K562 (cell line): ENCODE measurements around the gene OSBPL3.

Source experiments
- CREB1 ChIP-seq, 2 experiments: sonication (generic) in 1 of 2; formaldehyde crosslinking in 1 of 2; IDR thresholded peaks; 2 replicates each; pipeline versions ENCODE4 v1.6.1 to v1.8.0; 2012 to 2022; ENCODE audit warnings: inconsistent platforms in 1 of 2, mild to moderate bottlenecking in 1 of 2, missing genetic modification reagents in 1 of 2, moderate library complexity in 1 of 2
- GABPB1 ChIP-seq: sonication (generic); formaldehyde crosslinking; IDR thresholded peaks from 2 replicates; pipeline ENCODE4 v1.8.0; 2022; ENCODE audit warnings: mild to moderate bottlenecking, missing genetic modification reagents
- RAD51 ChIP-seq: fragments of 450-650 bp; IDR thresholded peaks from 2 replicates; pipeline ENCODE4 v1.7.1; 2016; ENCODE audit warnings: low read depth, mild to moderate bottlenecking, borderline replicate concordance
- U2AF1 ChIP-seq: fragments of 200-400 bp; formaldehyde crosslinking; optimal IDR thresholded peaks from 2 replicates; pipeline ENCODE3; 2017; ENCODE audit warnings: mild to moderate bottlenecking, low read depth, low read length, moderate library complexity
- TF ChIP-seq, protein P1 (sequence below): fragments of 200-600 bp; sonication (generic); IDR thresholded peaks from one replicate; pipeline ENCODE4 v1.6.1; 2012; ENCODE audit warnings: mild to moderate bottlenecking, low read depth, low read length, inconsistent platforms
- TF ChIP-seq, protein P2 (sequence below), 2 experiments: fragments of 200-800 bp in 1 of 2; sonication (Bioruptor generic) in 1 of 2; sonication (generic) in 1 of 2; formaldehyde crosslinking in 1 of 2; IDR thresholded peaks in 1 of 2; conservative IDR thresholded peaks in 1 of 2; 2 replicates each; pipeline versions ENCODE4 v1.5.0 to v1.6.1; 2016 to 2020; ENCODE audit warnings: missing compliant biosample characterization in 1 of 2, missing genetic modification characterization in 1 of 2, missing genetic modification reagents in 1 of 2

DNA sequence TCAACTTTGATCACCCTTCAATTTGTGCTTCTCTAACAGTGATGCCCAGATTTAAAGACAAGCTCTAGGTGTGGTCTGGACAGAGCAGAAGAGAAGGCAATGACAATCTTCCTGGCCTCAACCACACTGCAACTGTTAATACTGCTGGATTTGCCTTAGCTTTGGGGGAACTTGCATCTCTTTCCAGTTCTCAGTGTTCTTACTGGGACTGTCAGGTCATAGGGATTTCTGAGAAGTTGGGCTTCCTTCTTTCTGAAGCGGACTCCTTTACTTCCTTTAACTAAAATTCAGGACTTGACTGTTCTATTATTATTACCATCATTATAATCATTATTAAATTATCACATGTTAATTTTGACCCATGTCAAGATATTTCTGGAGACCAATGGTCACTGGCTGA, 80.8 kb downstream of the OSBPL3 start:
- TF ChIP-seq RAD51 (no peak), CREB1 (IDR thresholded peaks at IDR 0.05) (no peak), CREB1 (CRISPR knock-in tag; IDR thresholded peaks at IDR 0.05) (no peak), GABPB1 (no peak), U2AF1 (no peak)
- TF ChIP-seq, protein P1, sequence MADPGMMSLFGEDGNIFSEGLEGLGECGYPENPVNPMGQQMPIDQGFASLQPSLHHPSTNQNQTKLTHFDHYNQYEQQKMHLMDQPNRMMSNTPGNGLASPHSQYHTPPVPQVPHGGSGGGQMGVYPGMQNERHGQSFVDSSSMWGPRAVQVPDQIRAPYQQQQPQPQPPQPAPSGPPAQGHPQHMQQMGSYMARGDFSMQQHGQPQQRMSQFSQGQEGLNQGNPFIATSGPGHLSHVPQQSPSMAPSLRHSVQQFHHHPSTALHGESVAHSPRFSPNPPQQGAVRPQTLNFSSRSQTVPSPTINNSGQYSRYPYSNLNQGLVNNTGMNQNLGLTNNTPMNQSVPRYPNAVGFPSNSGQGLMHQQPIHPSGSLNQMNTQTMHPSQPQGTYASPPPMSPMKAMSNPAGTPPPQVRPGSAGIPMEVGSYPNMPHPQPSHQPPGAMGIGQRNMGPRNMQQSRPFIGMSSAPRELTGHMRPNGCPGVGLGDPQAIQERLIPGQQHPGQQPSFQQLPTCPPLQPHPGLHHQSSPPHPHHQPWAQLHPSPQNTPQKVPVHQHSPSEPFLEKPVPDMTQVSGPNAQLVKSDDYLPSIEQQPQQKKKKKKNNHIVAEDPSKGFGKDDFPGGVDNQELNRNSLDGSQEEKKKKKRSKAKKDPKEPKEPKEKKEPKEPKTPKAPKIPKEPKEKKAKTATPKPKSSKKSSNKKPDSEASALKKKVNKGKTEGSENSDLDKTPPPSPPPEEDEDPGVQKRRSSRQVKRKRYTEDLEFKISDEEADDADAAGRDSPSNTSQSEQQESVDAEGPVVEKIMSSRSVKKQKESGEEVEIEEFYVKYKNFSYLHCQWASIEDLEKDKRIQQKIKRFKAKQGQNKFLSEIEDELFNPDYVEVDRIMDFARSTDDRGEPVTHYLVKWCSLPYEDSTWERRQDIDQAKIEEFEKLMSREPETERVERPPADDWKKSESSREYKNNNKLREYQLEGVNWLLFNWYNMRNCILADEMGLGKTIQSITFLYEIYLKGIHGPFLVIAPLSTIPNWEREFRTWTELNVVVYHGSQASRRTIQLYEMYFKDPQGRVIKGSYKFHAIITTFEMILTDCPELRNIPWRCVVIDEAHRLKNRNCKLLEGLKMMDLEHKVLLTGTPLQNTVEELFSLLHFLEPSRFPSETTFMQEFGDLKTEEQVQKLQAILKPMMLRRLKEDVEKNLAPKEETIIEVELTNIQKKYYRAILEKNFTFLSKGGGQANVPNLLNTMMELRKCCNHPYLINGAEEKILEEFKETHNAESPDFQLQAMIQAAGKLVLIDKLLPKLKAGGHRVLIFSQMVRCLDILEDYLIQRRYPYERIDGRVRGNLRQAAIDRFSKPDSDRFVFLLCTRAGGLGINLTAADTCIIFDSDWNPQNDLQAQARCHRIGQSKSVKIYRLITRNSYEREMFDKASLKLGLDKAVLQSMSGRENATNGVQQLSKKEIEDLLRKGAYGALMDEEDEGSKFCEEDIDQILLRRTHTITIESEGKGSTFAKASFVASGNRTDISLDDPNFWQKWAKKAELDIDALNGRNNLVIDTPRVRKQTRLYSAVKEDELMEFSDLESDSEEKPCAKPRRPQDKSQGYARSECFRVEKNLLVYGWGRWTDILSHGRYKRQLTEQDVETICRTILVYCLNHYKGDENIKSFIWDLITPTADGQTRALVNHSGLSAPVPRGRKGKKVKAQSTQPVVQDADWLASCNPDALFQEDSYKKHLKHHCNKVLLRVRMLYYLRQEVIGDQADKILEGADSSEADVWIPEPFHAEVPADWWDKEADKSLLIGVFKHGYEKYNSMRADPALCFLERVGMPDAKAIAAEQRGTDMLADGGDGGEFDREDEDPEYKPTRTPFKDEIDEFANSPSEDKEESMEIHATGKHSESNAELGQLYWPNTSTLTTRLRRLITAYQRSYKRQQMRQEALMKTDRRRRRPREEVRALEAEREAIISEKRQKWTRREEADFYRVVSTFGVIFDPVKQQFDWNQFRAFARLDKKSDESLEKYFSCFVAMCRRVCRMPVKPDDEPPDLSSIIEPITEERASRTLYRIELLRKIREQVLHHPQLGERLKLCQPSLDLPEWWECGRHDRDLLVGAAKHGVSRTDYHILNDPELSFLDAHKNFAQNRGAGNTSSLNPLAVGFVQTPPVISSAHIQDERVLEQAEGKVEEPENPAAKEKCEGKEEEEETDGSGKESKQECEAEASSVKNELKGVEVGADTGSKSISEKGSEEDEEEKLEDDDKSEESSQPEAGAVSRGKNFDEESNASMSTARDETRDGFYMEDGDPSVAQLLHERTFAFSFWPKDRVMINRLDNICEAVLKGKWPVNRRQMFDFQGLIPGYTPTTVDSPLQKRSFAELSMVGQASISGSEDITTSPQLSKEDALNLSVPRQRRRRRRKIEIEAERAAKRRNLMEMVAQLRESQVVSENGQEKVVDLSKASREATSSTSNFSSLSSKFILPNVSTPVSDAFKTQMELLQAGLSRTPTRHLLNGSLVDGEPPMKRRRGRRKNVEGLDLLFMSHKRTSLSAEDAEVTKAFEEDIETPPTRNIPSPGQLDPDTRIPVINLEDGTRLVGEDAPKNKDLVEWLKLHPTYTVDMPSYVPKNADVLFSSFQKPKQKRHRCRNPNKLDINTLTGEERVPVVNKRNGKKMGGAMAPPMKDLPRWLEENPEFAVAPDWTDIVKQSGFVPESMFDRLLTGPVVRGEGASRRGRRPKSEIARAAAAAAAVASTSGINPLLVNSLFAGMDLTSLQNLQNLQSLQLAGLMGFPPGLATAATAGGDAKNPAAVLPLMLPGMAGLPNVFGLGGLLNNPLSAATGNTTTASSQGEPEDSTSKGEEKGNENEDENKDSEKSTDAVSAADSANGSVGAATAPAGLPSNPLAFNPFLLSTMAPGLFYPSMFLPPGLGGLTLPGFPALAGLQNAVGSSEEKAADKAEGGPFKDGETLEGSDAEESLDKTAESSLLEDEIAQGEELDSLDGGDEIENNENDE, result no peak
- TF ChIP-seq, protein P2, sequence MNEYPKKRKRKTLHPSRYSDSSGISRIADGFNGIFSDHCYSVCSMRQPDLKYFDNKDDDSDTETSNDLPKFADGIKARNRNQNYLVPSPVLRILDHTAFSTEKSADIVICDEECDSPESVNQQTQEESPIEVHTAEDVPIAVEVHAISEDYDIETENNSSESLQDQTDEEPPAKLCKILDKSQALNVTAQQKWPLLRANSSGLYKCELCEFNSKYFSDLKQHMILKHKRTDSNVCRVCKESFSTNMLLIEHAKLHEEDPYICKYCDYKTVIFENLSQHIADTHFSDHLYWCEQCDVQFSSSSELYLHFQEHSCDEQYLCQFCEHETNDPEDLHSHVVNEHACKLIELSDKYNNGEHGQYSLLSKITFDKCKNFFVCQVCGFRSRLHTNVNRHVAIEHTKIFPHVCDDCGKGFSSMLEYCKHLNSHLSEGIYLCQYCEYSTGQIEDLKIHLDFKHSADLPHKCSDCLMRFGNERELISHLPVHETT (CRISPR knock-in tag; conservative IDR thresholded peaks at IDR 0.05 in 1 of 2, IDR thresholded peaks at IDR 0.05 in 1 of 2), result no peak
